ENCODE data around the gene CRB2.

- TF ChIP-seq EP300 (IDR thresholded peaks at IDR 0.05; ENCODE audit: borderline replicate concordance) (no peak), YY1 (IDR thresholded peaks at IDR 0.05; ENCODE audit: low read depth) (no peak), NFIC (IDR thresholded peaks at IDR 0.05) (no peak), ZBTB7A (IDR thresholded peaks at IDR 0.05; ENCODE audit: low read depth) (no peak), REST (IDR thresholded peaks at IDR 0.05; ENCODE audit: low read depth) (no peak), FOXM1 (IDR thresholded peaks at IDR 0.05; ENCODE audit: borderline replicate concordance, low read depth) (no peak), MAX (IDR thresholded peaks at IDR 0.05) (no peak), TAF1 (IDR thresholded peaks at IDR 0.05; ENCODE audit: low read depth) (no peak)
These were observed 18.0 kb upstream of the CRB2 start for GRCh38 chr9:123337971-123338370.
